Liver (tissue), 9 donors: ENCODE data around the gene NUPR1. TPM values are rescaled to one million over a fixed set of nuclear protein-coding genes. Genes with fewer than 3 reads are reported as not detected.
"Not testable (repeated sequence)": the region's sequence is repeated elsewhere in the genome, so short reads cannot be mapped to it uniquely, and the experiment has no call there.

Source experiments
- DNase-seq: peaks from one replicate; pipeline ENCODE4 v3.0.0-alpha.2; 2017; ENCODE audit warnings: low spot score
- H3K27ac ChIP-seq, 2 donors: one replicate each; pipeline ENCODE4 v1.7.0; 2013; ENCODE audit warnings: inconsistent platforms in 2 of 2, low read length in 2 of 2, control low read depth in 1 of 2, low read depth in 1 of 2, mild to moderate bottlenecking in 1 of 2
- H3K27me3 ChIP-seq, 4 donors: one replicate each; pipeline versions ENCODE4 v1.6.1 to v1.7.0; 2013; ENCODE audit warnings: low read length in 3 of 4, inconsistent platforms in 1 of 4, mild to moderate bottlenecking in 1 of 4, moderate library complexity in 1 of 4; ENCODE audit not compliant: control insufficient read depth in 4 of 4, insufficient read depth in 4 of 4
- H3K36me3 ChIP-seq, 4 donors: one replicate each; pipeline versions ENCODE4 v1.6.1 to v1.7.0; 2013; ENCODE audit warnings: low read length in 3 of 4, mild to moderate bottlenecking in 3 of 4, low read depth in 1 of 4, moderate library complexity in 1 of 4; ENCODE audit not compliant: control insufficient read depth in 4 of 4, insufficient read depth in 3 of 4
- H3K4me1 ChIP-seq, 4 donors: one replicate each; pipeline versions ENCODE4 v1.6.1 to v1.7.0; 2013; ENCODE audit warnings: low read length in 3 of 4, mild to moderate bottlenecking in 3 of 4, moderate library complexity in 1 of 4; ENCODE audit not compliant: control insufficient read depth in 4 of 4, insufficient read depth in 4 of 4
- H3K4me3 ChIP-seq, 3 donors: one replicate each; pipeline versions ENCODE4 v1.6.1 to v1.7.0; 2013; ENCODE audit warnings: low read length in 3 of 3, control low read depth in 1 of 3, low read depth in 1 of 3, mild to moderate bottlenecking in 1 of 3
- H3K9ac ChIP-seq, 2 donors: one replicate each; pipeline ENCODE4 v1.7.0; 2013; ENCODE audit warnings: low read length in 2 of 2, mild to moderate bottlenecking in 2 of 2, moderate library complexity in 2 of 2, control low read depth in 1 of 2, low read depth in 1 of 2
- H3K9me3 ChIP-seq, 4 donors: one replicate each; pipeline versions ENCODE4 v1.6.1 to v1.7.0; 2013; ENCODE audit warnings: low read length in 3 of 4; ENCODE audit not compliant: control insufficient read depth in 4 of 4
- ATF3 ChIP-seq: IDR thresholded peaks from 2 replicates; pipeline ENCODE4 v1.6.1; 2016; ENCODE audit warnings: antibody characterized with exemption
- CTCF ChIP-seq: fragments of 150-350 bp; IDR thresholded peaks from 2 replicates; pipeline ENCODE4 v1.5.1; 2017; ENCODE audit warnings: improper control_type of control experiment, low read depth, low read length; ENCODE audit not compliant: missing input control
- EGR1 ChIP-seq, 2 donors: IDR thresholded peaks; 2 replicates each; pipeline ENCODE4 v1.6.1; 2016 to 2018; ENCODE audit warnings: antibody characterized with exemption in 2 of 2, low read depth in 2 of 2
- FOXA2 ChIP-seq: IDR thresholded peaks from 2 replicates; pipeline ENCODE4 v1.6.1; 2016; ENCODE audit warnings: antibody characterized with exemption
- GABPA ChIP-seq, 2 donors: IDR thresholded peaks in 1 of 2; conservative IDR thresholded peaks in 1 of 2; 2 replicates each; pipeline ENCODE4 v1.6.1; 2016; ENCODE audit warnings: antibody characterized with exemption in 2 of 2, mild to moderate bottlenecking in 1 of 2, moderate library complexity in 1 of 2
- JUND ChIP-seq, 2 donors: IDR thresholded peaks; 2 replicates each; pipeline ENCODE4 v1.6.1; 2016; ENCODE audit warnings: antibody characterized with exemption in 2 of 2
- MAX ChIP-seq: IDR thresholded peaks from 2 replicates; pipeline ENCODE4 v1.6.1; 2016; ENCODE audit warnings: antibody characterized with exemption
- NR2F2 ChIP-seq: IDR thresholded peaks from 2 replicates; pipeline ENCODE4 v1.6.1; 2016; ENCODE audit warnings: antibody characterized with exemption
- RAD21 ChIP-seq, 2 donors: IDR thresholded peaks; 2 replicates each; pipeline ENCODE4 v1.6.1; 2016; ENCODE audit warnings: antibody characterized with exemption in 2 of 2, mild to moderate bottlenecking in 2 of 2
- REST ChIP-seq: IDR thresholded peaks from 2 replicates; pipeline ENCODE4 v1.6.1; 2016; ENCODE audit warnings: antibody characterized with exemption, mild to moderate bottlenecking
- RXRA ChIP-seq, 2 donors: IDR thresholded peaks; 2 replicates each; pipeline ENCODE4 v1.6.1; 2017 to 2018; ENCODE audit warnings: antibody characterized with exemption in 2 of 2, mild to moderate bottlenecking in 1 of 2
- SP1 ChIP-seq: IDR thresholded peaks from 2 replicates; pipeline ENCODE4 v1.6.1; 2018; ENCODE audit warnings: antibody characterized with exemption, mild to moderate bottlenecking
- TAF1 ChIP-seq: conservative IDR thresholded peaks from 2 replicates; pipeline ENCODE4 v1.6.1; 2016; ENCODE audit warnings: antibody characterized with exemption, mild to moderate bottlenecking
- YY1 ChIP-seq: IDR thresholded peaks from 2 replicates; pipeline ENCODE4 v1.6.1; 2016; ENCODE audit warnings: antibody characterized with exemption, mild to moderate bottlenecking
- WGBS: extraction: QIAGEN DNeasy Blood & Tissue Kit; methylation state at CpG from one replicate; pipeline ENCODE4 v1.1.7; 2013; 5-methylcytosine and 5-hydroxymethylcytosine counted together
- polyA plus RNA-seq, 2 donors: library from polyadenylated mRNA; stranded (reverse) in 1 of 2; unstranded in 1 of 2; fragments of 200-250 nt in 1 of 2; fragments of >200 nt in 1 of 2; fragmentation: Nextera tagmentation in 1 of 2; extraction: Ambion mirVana in 1 of 2; gene quantifications; one replicate each; pipeline versions ENCODE4 v1.2.1 to v1.2.3, GENCODE V29; 2013 to 2015
- total RNA-seq, 2 donors: library from RNA; depleted of rRNA; stranded (reverse); fragments of >200 nt; gene quantifications; one replicate each; pipeline ENCODE4 v1.2.3, GENCODE V29; 2014
- donor health status: healthy.
- donor health status: healthy.
- donor health status: healthy.
- donor health status: healthy.
- donor health status: healthy.

The NUPR1 gene
- total and polyA plus RNA-seq, 4 donors: 10.9 to 305 (median 62.6) TPM

- peak; percentile 75 for TF ChIP-seq REST
- TF ChIP-seq SP1: peak; percentile 77
- peak; percentile 96 for TF ChIP-seq YY1
- peak; percentile 82 for TF ChIP-seq FOXA2
- no peak for TF ChIP-seq ATF3
Observed at GRCh38 chr16:28528463-28528867, 10.3 kb downstream of the NUPR1 start (continued).

- Histone ChIP-seq H3K4me1 (peaks cover 6 to 49% (median 32%) of the 10 kb centered on the region in 4 donors), H3K27me3 (no peaks in the 10 kb centered on the region), H3K9ac (peak overlapping the region in 1 of 2 donors; percentile 66), H3K9me3 (no peaks in the 10 kb centered on the region), H3K36me3 (no peaks in the 10 kb centered on the region), H3K27ac (peak overlapping the region; percentile 87 to 95), H3K4me3 (no peak overlapping the region)
- 53% methylated on average over 5 of the region's 5 CpGs for WGBS
- TF ChIP-seq RAD21 (IDR thresholded peaks at IDR 0.05) (no peak), EGR1 (IDR thresholded peaks at IDR 0.05; ENCODE audit: low read depth in 2 of 2) (no peak), YY1 (no peak), REST (no peak), MAX (no peak), NR2F2 (no peak), TAF1 (no peak), FOXA2 (no peak), GABPA (IDR thresholded peaks at IDR 0.05 in 1 of 2, conservative IDR thresholded peaks at IDR 0.05 in 1 of 2) (no peak), JUND (IDR thresholded peaks at IDR 0.05) (no peak), ATF3 (no peak), RXRA (IDR thresholded peaks at IDR 0.05) (no peak), CTCF (no peak)
- no peak for DNase-seq
Observed at GRCh38 chr16:28527985-28528384, 10.8 kb downstream of the NUPR1 start.

GRCh38 chr16:28527100-28527785 is 11.5 kb downstream of the NUPR1 start:
- Histone ChIP-seq H3K27ac (peak overlapping the region; percentile 87 to 95), H3K4me1 (peaks cover 6 to 46% (median 25%) of the 10 kb centered on the region in 4 donors), H3K9ac (peak overlapping the region in 1 of 2 donors; percentile 65)
- H3K9me3 ChIP-seq, DNase-seq, H3K4me3 ChIP-seq, H3K36me3 ChIP-seq, H3K27me3 ChIP-seq: not testable (repeated sequence)
- 83% methylated on average over 7 of the region's 7 CpGs for WGBS
